Neural cell (in vitro differentiated cells): ENCODE measurements around the gene NME7.

Experiments used
- EP300 ChIP-seq: fragments of 450-650 bp; conservative IDR thresholded peaks from 2 replicates; pipeline ENCODE4 v1.6.1; 2014; ENCODE audit warnings: antibody characterized with exemption, mild to moderate bottlenecking, moderate library complexity; ENCODE audit not compliant: poor library complexity, severe bottlenecking
- SMC3 ChIP-seq: fragments of 450-650 bp; conservative IDR thresholded peaks from 2 replicates; pipeline ENCODE4 v1.6.1; 2014; ENCODE audit warnings: antibody characterized with exemption, mild to moderate bottlenecking, moderate library complexity; ENCODE audit not compliant: poor library complexity
- TF ChIP-seq, protein P1 (sequence below): fragments of 450-650 bp; IDR thresholded peaks from 2 replicates; pipeline ENCODE4 v1.5.1; 2014; ENCODE audit warnings: antibody characterized with exemption, mild to moderate bottlenecking, moderate library complexity; ENCODE audit not compliant: poor library complexity, severe bottlenecking
- TF ChIP-seq, protein P2 (sequence below): IDR thresholded peaks from 2 replicates; pipeline ENCODE4 v1.6.1; 2012; ENCODE audit warnings: borderline replicate concordance

DNA sequence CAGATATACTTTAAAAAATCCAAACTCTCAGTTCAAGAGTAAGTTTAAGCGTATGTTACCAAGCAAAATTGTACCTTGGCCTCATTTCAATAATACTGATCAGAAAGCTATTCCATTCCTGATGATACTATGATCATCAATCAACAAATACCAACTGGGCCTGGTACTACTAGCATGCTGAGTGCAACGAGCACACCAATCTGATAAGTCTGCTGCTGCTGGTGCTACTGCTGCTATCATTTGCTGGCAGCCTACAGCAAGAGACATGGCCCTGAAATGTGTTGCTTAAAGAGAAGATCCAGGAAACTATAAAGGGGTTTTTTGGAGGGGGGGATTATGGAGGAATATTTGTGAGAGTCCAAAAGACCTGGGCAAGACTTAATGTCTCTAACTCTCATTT, 39.7 kb downstream of the NME7 start:
- TF ChIP-seq, protein P1, sequence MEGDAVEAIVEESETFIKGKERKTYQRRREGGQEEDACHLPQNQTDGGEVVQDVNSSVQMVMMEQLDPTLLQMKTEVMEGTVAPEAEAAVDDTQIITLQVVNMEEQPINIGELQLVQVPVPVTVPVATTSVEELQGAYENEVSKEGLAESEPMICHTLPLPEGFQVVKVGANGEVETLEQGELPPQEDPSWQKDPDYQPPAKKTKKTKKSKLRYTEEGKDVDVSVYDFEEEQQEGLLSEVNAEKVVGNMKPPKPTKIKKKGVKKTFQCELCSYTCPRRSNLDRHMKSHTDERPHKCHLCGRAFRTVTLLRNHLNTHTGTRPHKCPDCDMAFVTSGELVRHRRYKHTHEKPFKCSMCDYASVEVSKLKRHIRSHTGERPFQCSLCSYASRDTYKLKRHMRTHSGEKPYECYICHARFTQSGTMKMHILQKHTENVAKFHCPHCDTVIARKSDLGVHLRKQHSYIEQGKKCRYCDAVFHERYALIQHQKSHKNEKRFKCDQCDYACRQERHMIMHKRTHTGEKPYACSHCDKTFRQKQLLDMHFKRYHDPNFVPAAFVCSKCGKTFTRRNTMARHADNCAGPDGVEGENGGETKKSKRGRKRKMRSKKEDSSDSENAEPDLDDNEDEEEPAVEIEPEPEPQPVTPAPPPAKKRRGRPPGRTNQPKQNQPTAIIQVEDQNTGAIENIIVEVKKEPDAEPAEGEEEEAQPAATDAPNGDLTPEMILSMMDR = no peak
- no peak for TF ChIP-seq SMC3
- no peak for TF ChIP-seq EP300
- TF ChIP-seq, protein P2, sequence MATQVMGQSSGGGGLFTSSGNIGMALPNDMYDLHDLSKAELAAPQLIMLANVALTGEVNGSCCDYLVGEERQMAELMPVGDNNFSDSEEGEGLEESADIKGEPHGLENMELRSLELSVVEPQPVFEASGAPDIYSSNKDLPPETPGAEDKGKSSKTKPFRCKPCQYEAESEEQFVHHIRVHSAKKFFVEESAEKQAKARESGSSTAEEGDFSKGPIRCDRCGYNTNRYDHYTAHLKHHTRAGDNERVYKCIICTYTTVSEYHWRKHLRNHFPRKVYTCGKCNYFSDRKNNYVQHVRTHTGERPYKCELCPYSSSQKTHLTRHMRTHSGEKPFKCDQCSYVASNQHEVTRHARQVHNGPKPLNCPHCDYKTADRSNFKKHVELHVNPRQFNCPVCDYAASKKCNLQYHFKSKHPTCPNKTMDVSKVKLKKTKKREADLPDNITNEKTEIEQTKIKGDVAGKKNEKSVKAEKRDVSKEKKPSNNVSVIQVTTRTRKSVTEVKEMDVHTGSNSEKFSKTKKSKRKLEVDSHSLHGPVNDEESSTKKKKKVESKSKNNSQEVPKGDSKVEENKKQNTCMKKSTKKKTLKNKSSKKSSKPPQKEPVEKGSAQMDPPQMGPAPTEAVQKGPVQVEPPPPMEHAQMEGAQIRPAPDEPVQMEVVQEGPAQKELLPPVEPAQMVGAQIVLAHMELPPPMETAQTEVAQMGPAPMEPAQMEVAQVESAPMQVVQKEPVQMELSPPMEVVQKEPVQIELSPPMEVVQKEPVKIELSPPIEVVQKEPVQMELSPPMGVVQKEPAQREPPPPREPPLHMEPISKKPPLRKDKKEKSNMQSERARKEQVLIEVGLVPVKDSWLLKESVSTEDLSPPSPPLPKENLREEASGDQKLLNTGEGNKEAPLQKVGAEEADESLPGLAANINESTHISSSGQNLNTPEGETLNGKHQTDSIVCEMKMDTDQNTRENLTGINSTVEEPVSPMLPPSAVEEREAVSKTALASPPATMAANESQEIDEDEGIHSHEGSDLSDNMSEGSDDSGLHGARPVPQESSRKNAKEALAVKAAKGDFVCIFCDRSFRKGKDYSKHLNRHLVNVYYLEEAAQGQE = no peak
